ENCODE results near the gene MAST3.

GRCh38 chr19:18121166-18121565, 23.6 kb downstream of the MAST3 start:
- no peak for TF ChIP-seq CTCF (IDR thresholded peaks at IDR 0.05; ENCODE audit: low read depth, low read length)
- TF ChIP-seq POLR2A (IDR thresholded peaks at IDR 0.05; ENCODE audit: extremely low read depth, insufficient read length) = no peak
- TF ChIP-seq MAX (IDR thresholded peaks at IDR 0.05; ENCODE audit: low read depth, low read length) = no peak

Measured in NB4 (cell line).